ENCODE results near the gene PHAX. TPM values are rescaled to one million over a fixed set of nuclear protein-coding genes. Genes with fewer than 3 reads are reported as not detected.

The PHAX gene
- total RNA-seq, 1 experiment from 2014 or later, result 46.2 TPM

GRCh38 chr5:126610616-126611015, 9.9 kb downstream of the PHAX start:
- CTCF ChIA-PET, result interaction anchor here (0.7 kb wide), 1 partner anchor 69 kb away, joined by 3 read pairs; no protein-coding TSS in a partner anchor

DNA sequence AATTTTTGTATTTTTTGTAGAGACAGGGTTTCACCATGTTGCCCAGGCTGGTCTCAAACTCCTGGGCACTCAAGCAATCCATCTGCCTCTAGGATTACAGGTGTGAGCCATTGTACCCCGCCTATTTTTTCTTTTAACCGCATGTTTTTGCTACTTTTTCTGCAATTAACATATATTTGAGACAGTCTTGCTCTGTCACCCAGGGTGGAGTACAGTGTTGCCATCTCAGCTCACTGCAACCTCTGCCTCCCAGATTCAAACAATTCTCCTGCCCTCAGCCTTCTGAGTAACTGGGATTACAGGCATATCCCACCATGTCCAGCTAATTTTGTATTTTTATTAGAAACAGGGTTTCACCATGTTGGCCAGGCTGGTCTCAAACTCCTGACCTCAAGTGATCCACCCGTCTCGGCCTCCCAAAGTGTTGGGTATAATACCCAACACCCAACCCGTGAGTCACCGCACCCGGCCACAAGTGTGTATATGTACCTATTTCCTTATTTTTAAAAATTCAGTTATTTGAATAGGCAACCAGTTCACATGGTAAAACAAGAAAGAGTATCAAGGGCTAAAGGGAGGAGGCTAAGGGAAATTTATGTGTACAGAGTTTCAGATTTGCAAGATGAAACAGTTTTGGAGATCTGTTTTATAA, 13.3 kb downstream of the PHAX start:
- TF ChIP-seq, protein P1, sequence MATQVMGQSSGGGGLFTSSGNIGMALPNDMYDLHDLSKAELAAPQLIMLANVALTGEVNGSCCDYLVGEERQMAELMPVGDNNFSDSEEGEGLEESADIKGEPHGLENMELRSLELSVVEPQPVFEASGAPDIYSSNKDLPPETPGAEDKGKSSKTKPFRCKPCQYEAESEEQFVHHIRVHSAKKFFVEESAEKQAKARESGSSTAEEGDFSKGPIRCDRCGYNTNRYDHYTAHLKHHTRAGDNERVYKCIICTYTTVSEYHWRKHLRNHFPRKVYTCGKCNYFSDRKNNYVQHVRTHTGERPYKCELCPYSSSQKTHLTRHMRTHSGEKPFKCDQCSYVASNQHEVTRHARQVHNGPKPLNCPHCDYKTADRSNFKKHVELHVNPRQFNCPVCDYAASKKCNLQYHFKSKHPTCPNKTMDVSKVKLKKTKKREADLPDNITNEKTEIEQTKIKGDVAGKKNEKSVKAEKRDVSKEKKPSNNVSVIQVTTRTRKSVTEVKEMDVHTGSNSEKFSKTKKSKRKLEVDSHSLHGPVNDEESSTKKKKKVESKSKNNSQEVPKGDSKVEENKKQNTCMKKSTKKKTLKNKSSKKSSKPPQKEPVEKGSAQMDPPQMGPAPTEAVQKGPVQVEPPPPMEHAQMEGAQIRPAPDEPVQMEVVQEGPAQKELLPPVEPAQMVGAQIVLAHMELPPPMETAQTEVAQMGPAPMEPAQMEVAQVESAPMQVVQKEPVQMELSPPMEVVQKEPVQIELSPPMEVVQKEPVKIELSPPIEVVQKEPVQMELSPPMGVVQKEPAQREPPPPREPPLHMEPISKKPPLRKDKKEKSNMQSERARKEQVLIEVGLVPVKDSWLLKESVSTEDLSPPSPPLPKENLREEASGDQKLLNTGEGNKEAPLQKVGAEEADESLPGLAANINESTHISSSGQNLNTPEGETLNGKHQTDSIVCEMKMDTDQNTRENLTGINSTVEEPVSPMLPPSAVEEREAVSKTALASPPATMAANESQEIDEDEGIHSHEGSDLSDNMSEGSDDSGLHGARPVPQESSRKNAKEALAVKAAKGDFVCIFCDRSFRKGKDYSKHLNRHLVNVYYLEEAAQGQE (IDR thresholded peaks at IDR 0.05; ENCODE audit: insufficient read depth in 1 of 2, low read depth in 2 of 2, low read length in 1 of 2), result no peak
- TF ChIP-seq SIN3A (IDR thresholded peaks at IDR 0.05; ENCODE audit: borderline replicate concordance, insufficient read depth, low read depth, low read length) (no peak), TCF7L2 (IDR thresholded peaks at IDR 0.05; ENCODE audit: low read depth, low read length) (no peak), POLR2AphosphoS5 (IDR thresholded peaks at IDR 0.05; ENCODE audit: low read depth, low read length) (no peak), CTCF (IDR thresholded peaks at IDR 0.05) (no peak)
- no peak for DNase-seq (ENCODE audit: low read depth, low spot score)
- CTCF ChIA-PET, result no interaction called here
- intact Hi-C loops (cut with micrococcal nuclease; ENCODE audit: unreplicated experiment), result no loop called here
- in situ Hi-C loops (cut with HindIII; ENCODE audit: low pct_unique_long_range_greater_than_20kb, low sequenced_read_pairs), result no loop called here
- no peaks in the 10 kb centered on the region for H3K9me3 ChIP-seq (ENCODE audit: control insufficient read depth, insufficient read depth, low read depth, low read length)
- POLR2A ChIA-PET, result no interaction called here
- no peaks in the 10 kb centered on the region for H3K36me3 ChIP-seq (ENCODE audit: control insufficient read depth, insufficient read depth, low read length)
- no peaks in the 10 kb centered on the region for H3K27me3 ChIP-seq (ENCODE audit: control insufficient read depth, insufficient read depth, low read length)
- no peaks in the 10 kb centered on the region for H3K4me1 ChIP-seq (ENCODE audit: control insufficient read depth, insufficient read depth, low read length)
- BruUV-seq (replicated peaks), result no TSS peak
- ATAC-seq, result no peak
- H3K4me3 ChIP-seq (ENCODE audit: low read depth in 2 of 2, low read length in 2 of 2), result no peak overlapping the region
- H3K27ac ChIP-seq (ENCODE audit: low read length), result no peak overlapping the region

More at GRCh38 chr5:126610616-126611015, 9.9 kb downstream of the PHAX start:
- POLR2A ChIA-PET, result no interaction called here
- BruUV-seq (replicated peaks), result no TSS peak
- TF ChIP-seq, protein P1 (IDR thresholded peaks at IDR 0.05; ENCODE audit: insufficient read depth in 1 of 2, low read depth in 2 of 2, low read length in 1 of 2), result no peak
- TF ChIP-seq CTCF (IDR thresholded peaks at IDR 0.05) (no peak), SIN3A (IDR thresholded peaks at IDR 0.05; ENCODE audit: borderline replicate concordance, insufficient read depth, low read depth, low read length) (no peak), TCF7L2 (IDR thresholded peaks at IDR 0.05; ENCODE audit: low read depth, low read length) (no peak), POLR2AphosphoS5 (IDR thresholded peaks at IDR 0.05; ENCODE audit: low read depth, low read length) (no peak)
- no peak for DNase-seq (ENCODE audit: low read depth, low spot score)
- intact Hi-C loops (cut with micrococcal nuclease; ENCODE audit: unreplicated experiment) (no loop called here), in situ Hi-C loops (cut with HindIII; ENCODE audit: low pct_unique_long_range_greater_than_20kb, low sequenced_read_pairs) (no loop called here)
- no peaks in the 10 kb centered on the region for H3K27me3 ChIP-seq (ENCODE audit: control insufficient read depth, insufficient read depth, low read length)
- H3K27ac ChIP-seq (ENCODE audit: low read length), result no peak overlapping the region
- no peaks in the 10 kb centered on the region for H3K9me3 ChIP-seq (ENCODE audit: control insufficient read depth, insufficient read depth, low read depth, low read length)
- no peak for ATAC-seq
- H3K36me3 ChIP-seq (ENCODE audit: control insufficient read depth, insufficient read depth, low read length), result peaks cover 15% of the 10 kb centered on the region; the same call in 1 of the 2 replicates
- H3K4me1 ChIP-seq (ENCODE audit: control insufficient read depth, insufficient read depth, low read length), result no peaks in the 10 kb centered on the region
- H3K4me3 ChIP-seq (ENCODE audit: low read depth in 2 of 2, low read length in 2 of 2), result no peak overlapping the region
